ENCODE results near the gene TMCO2.

TMCO2 gene

DNA sequence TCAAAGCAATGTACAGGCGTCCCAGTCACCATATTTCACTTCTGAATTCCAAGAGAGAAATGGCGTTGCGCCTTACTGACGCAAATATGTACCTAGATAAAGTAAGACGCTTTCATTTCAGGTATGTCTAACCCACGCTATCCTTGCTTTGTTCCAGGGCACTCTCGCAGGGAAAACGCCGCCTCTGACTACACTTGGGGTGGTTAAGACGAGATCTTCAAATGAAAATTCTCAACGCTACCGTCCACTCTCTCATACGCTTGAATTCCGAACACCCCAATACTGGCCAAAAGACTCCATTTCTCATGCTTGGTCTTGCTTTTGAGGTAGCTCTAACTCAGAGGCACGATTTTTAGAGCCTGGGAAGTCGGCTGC, 9.6 kb downstream of the TMCO2 start:
- TF ChIP-seq SUZ12 (IDR thresholded peaks at IDR 0.05; ENCODE audit: extremely low read depth, insufficient read depth, insufficient read length) (no peak), ZNF274 (IDR thresholded peaks at IDR 0.05; ENCODE audit: low read depth, low read length) (no peak), YY1 (IDR thresholded peaks at IDR 0.05; ENCODE audit: insufficient read depth, insufficient read length) (no peak)
- no peaks in the 10 kb centered on the region for H3K27me3 ChIP-seq (ENCODE audit: insufficient read depth, insufficient read length)
- peaks cover 40% of the 10 kb centered on the region for H3K36me3 ChIP-seq (ENCODE audit: insufficient read depth, insufficient read length, low read length)
- H3K4me3 ChIP-seq (ENCODE audit: insufficient read length, low read depth), result peak overlapping the region; percentile 100
- H3K9ac ChIP-seq (ENCODE audit: insufficient read length, low read depth), result peak overlapping the region; percentile 97
- no peaks in the 10 kb centered on the region for H3K9me3 ChIP-seq (ENCODE audit: insufficient read depth, low read length)
- no peak for DNase-seq (ENCODE audit: low read depth, low spot score)
- no peaks in the 10 kb centered on the region for H3K4me1 ChIP-seq (ENCODE audit: insufficient read depth, insufficient read length)

DNA sequence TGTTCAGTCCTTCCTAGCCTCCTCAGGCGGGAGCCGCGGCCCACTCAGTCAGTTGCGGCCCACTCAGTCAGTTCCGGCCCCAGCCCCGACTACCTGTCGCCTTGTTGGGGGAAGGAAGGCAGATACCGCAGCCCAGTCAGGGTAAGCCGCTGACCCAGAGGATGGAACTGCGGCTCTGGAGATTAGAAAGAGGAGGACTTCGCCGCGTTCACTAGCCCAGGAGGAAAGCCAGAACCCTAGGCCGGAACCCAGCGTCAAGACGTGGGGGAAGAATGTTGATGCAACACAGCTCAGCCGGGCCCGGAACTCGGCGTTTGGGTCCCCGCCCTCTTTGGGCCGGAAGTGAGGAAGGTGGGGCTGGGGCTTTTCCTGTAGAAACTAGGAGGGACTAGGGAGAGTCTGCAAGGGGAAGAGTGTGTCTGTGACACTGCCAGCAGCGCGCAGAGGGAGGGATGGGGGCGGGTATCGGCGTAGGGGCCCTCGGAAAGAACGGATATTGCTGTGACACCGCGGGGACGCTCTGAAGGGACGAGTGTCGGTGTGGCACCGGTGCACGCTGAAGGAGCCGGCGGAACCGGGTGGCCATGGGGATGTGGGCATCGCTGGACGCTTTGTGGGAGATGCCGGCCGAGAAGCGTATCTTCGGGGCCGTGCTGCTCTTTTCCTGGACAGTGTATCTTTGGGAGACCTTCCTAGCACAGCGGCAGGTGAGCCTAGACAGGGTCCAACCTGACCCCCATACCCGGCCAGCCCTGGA, 10.1 kb downstream of the TMCO2 start, which contains the start of gene ZMPSTE24:
Gene ZMPSTE24, plus strand, starts transcription at position 549 of the 757 bp plus-strand sequence. Its CDS starts 36 bp downstream, at position 585.
- H3K27me3 ChIP-seq (ENCODE audit: insufficient read depth, insufficient read length), result no peaks in the 10 kb centered on the region
- peak; percentile 99 for DNase-seq (ENCODE audit: low read depth, low spot score)
- H3K9ac ChIP-seq (ENCODE audit: insufficient read length, low read depth), result peak within 1 kb of the TSS; percentile 100
- peaks cover 46% of the 10 kb centered on the region for H3K36me3 ChIP-seq (ENCODE audit: insufficient read depth, insufficient read length, low read length)
- no peaks in the 10 kb centered on the region for H3K4me1 ChIP-seq (ENCODE audit: insufficient read depth, insufficient read length)
- peak; percentile 65 for TF ChIP-seq YY1 (IDR thresholded peaks at IDR 0.05; ENCODE audit: insufficient read depth, insufficient read length)
- no peak for TF ChIP-seq SUZ12 (IDR thresholded peaks at IDR 0.05; ENCODE audit: extremely low read depth, insufficient read depth, insufficient read length)
- H3K9me3 ChIP-seq (ENCODE audit: insufficient read depth, low read length), result no peaks in the 10 kb centered on the region
- H3K4me3 ChIP-seq (ENCODE audit: insufficient read length, low read depth), result peak within 1 kb of the TSS; percentile 100

DNA sequence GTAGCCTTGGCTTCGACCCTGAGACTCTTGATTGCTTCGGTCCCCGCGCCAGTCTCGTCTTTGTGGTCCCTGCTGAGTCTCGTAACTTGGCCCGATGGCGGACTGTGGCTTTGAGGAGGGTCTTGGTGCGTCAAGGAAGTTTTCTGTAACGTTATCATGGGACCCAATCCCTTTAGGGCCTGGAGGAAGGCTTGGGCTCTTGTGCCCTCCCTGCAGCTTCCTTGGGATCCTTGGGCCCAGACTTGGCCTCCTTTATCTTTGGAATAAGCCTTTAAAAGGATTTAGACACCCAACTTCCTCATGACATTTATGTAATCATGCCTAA, 10.7 kb downstream of the TMCO2 start:
- H3K9ac ChIP-seq (ENCODE audit: insufficient read length, low read depth), result peak overlapping the region; percentile 100
- peak overlapping the region; percentile 100 for H3K4me3 ChIP-seq (ENCODE audit: insufficient read length, low read depth)
- H3K27me3 ChIP-seq (ENCODE audit: insufficient read depth, insufficient read length), result no peaks in the 10 kb centered on the region
- no peaks in the 10 kb centered on the region for H3K4me1 ChIP-seq (ENCODE audit: insufficient read depth, insufficient read length)
- TF ChIP-seq ZNF274 (IDR thresholded peaks at IDR 0.05; ENCODE audit: low read depth, low read length) (no peak), YY1 (IDR thresholded peaks at IDR 0.05; ENCODE audit: insufficient read depth, insufficient read length) (no peak), SUZ12 (IDR thresholded peaks at IDR 0.05; ENCODE audit: extremely low read depth, insufficient read depth, insufficient read length) (no peak)
- peaks cover 51% of the 10 kb centered on the region for H3K36me3 ChIP-seq (ENCODE audit: insufficient read depth, insufficient read length, low read length)
- H3K9me3 ChIP-seq (ENCODE audit: insufficient read depth, low read length), result no peaks in the 10 kb centered on the region
- DNase-seq (ENCODE audit: low read depth, low spot score), result no peak

DNA sequence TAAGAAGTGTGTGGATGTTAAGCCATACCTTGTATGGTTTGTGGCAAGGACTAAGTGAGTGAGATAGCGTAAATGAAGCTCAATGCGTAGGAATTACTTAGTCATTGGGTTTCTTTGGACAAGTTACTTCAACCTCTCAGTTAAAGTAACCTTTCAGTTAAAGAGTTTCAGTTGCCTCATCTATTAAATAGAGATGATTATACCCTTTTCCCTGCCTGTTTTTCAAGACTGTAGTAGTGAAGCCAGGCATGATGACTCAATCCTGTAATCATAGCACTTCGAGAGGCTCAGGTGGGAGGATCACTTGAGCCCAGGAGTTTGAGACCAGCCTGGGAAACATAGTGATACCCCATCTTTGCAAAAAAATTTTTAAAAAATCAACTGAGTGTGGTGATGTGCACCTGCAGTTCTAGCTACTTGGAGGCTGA, 16.6 kb downstream of the TMCO2 start:
- no peak for TF ChIP-seq YY1 (IDR thresholded peaks at IDR 0.05; ENCODE audit: insufficient read depth, insufficient read length)
- TF ChIP-seq SUZ12 (IDR thresholded peaks at IDR 0.05; ENCODE audit: extremely low read depth, insufficient read depth, insufficient read length), result no peak
- no peak for TF ChIP-seq ZNF274 (IDR thresholded peaks at IDR 0.05; ENCODE audit: low read depth, low read length)
- Histone ChIP-seq H3K36me3 (ENCODE audit: insufficient read depth, insufficient read length, low read length) (peaks cover 95% of the 10 kb centered on the region), H3K4me1 (ENCODE audit: insufficient read depth, insufficient read length) (no peaks in the 10 kb centered on the region), H3K9me3 (ENCODE audit: insufficient read depth, low read length) (no peaks in the 10 kb centered on the region), H3K4me3 (ENCODE audit: insufficient read length, low read depth) (no peak overlapping the region), H3K27me3 (ENCODE audit: insufficient read depth, insufficient read length) (no peaks in the 10 kb centered on the region), H3K9ac (ENCODE audit: insufficient read length, low read depth) (no peak overlapping the region)
- DNase-seq (ENCODE audit: low read depth, low spot score), result no peak

- Histone ChIP-seq H3K4me1 (ENCODE audit: insufficient read depth, insufficient read length) (no peaks in the 10 kb centered on the region), H3K9me3 (ENCODE audit: insufficient read depth, low read length) (no peaks in the 10 kb centered on the region), H3K27me3 (ENCODE audit: insufficient read depth, insufficient read length) (no peaks in the 10 kb centered on the region), H3K9ac (ENCODE audit: insufficient read length, low read depth) (no peak overlapping the region), H3K4me3 (ENCODE audit: insufficient read length, low read depth) (no peak overlapping the region), H3K36me3 (ENCODE audit: insufficient read depth, insufficient read length, low read length) (peaks cover 95% of the 10 kb centered on the region)
- no peak for TF ChIP-seq YY1 (IDR thresholded peaks at IDR 0.05; ENCODE audit: insufficient read depth, insufficient read length)
- no peak for TF ChIP-seq SUZ12 (IDR thresholded peaks at IDR 0.05; ENCODE audit: extremely low read depth, insufficient read depth, insufficient read length)
- no peak for TF ChIP-seq ZNF274 (IDR thresholded peaks at IDR 0.05; ENCODE audit: low read depth, low read length)
- DNase-seq (ENCODE audit: low read depth, low spot score), result no peak
Measured at GRCh38 chr1:40265298-40265697, 17.6 kb downstream of the TMCO2 start.

DNA sequence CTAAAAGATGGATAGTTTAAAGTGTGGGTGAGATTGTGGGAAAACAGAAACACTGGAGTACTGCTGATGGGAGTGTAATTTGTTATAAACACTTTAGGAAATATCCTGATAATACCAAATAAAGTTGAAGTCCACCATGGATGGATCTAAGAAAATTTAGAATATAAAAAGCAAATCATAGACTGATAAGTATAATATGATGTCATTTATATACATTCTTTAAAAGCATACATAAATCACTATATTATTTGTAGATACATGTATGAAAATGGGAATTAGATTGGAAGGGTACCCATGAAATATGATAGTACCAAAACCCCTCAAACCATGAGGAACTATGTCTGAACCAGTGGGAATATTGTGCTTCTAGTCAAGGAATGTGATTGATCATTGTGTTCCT, 18.2 kb downstream of the TMCO2 start:
- TF ChIP-seq ZNF274 (IDR thresholded peaks at IDR 0.05; ENCODE audit: low read depth, low read length), result no peak
- TF ChIP-seq SUZ12 (IDR thresholded peaks at IDR 0.05; ENCODE audit: extremely low read depth, insufficient read depth, insufficient read length), result no peak
- no peak for TF ChIP-seq YY1 (IDR thresholded peaks at IDR 0.05; ENCODE audit: insufficient read depth, insufficient read length)
- Histone ChIP-seq H3K27me3 (ENCODE audit: insufficient read depth, insufficient read length) (no peaks in the 10 kb centered on the region), H3K4me1 (ENCODE audit: insufficient read depth, insufficient read length) (no peaks in the 10 kb centered on the region), H3K36me3 (ENCODE audit: insufficient read depth, insufficient read length, low read length) (peaks cover 95% of the 10 kb centered on the region), H3K9ac (ENCODE audit: insufficient read length, low read depth) (no peak overlapping the region), H3K9me3 (ENCODE audit: insufficient read depth, low read length) (no peaks in the 10 kb centered on the region), H3K4me3 (ENCODE audit: insufficient read length, low read depth) (no peak overlapping the region)
- DNase-seq (ENCODE audit: low read depth, low spot score), result no peak

GRCh38 chr1:40266786-40267535, 19.2 kb downstream of the TMCO2 start:
- H3K9me3 ChIP-seq (ENCODE audit: insufficient read depth, low read length), result no peaks in the 10 kb centered on the region
- no peak overlapping the region for H3K9ac ChIP-seq (ENCODE audit: insufficient read length, low read depth)
- no peak for TF ChIP-seq YY1 (IDR thresholded peaks at IDR 0.05; ENCODE audit: insufficient read depth, insufficient read length)
- TF ChIP-seq ZNF274 (IDR thresholded peaks at IDR 0.05; ENCODE audit: low read depth, low read length), result no peak
- H3K27me3 ChIP-seq (ENCODE audit: insufficient read depth, insufficient read length), result no peaks in the 10 kb centered on the region
- H3K4me3 ChIP-seq (ENCODE audit: insufficient read length, low read depth), result no peak overlapping the region
- H3K4me1 ChIP-seq (ENCODE audit: insufficient read depth, insufficient read length), result no peaks in the 10 kb centered on the region
- no peak for DNase-seq (ENCODE audit: low read depth, low spot score)
- H3K36me3 ChIP-seq (ENCODE audit: insufficient read depth, insufficient read length, low read length), result peaks cover 95% of the 10 kb centered on the region

All from NT2/D1 (cell line).